ENCODE results near the gene TMEM132C.

TMEM132C gene

GRCh38 chr12:128712622-128713021 lies 445.7 kb downstream of the TMEM132C start:
- no peak for DNase-seq (ENCODE audit: low spot score)

- no peak for DNase-seq (ENCODE audit: low spot score)
Observed at GRCh38 chr12:128715485-128715884, 448.5 kb downstream of the TMEM132C start.

GRCh38 chr12:128724468-128725046 lies 457.6 kb downstream of the TMEM132C start:
- no peak for DNase-seq (ENCODE audit: low spot score)

- no peak for DNase-seq (ENCODE audit: low spot score)
Observed at GRCh38 chr12:128726886-128727285, 459.9 kb downstream of the TMEM132C start.

GRCh38 chr12:128727461-128727860 lies 460.5 kb downstream of the TMEM132C start:
- DNase-seq (ENCODE audit: low spot score) = no peak

- DNase-seq (ENCODE audit: low spot score) = no peak
Observed at GRCh38 chr12:128727999-128728398, 461.0 kb downstream of the TMEM132C start.

GRCh38 chr12:128729628-128730121 lies 462.7 kb downstream of the TMEM132C start:
- DNase-seq (ENCODE audit: low spot score) = no peak

- DNase-seq (ENCODE audit: low spot score) = no peak
Observed at GRCh38 chr12:128734371-128734770, 467.4 kb downstream of the TMEM132C start.

GRCh38 chr12:128737292-128737966 lies 470.5 kb downstream of the TMEM132C start:
- no peak for DNase-seq (ENCODE audit: low spot score)

- no peak for DNase-seq (ENCODE audit: low spot score)
Observed at GRCh38 chr12:128743916-128744315, 476.9 kb downstream of the TMEM132C start.

GRCh38 chr12:128745772-128746689 lies 479.1 kb downstream of the TMEM132C start:
- no peak for DNase-seq (ENCODE audit: low spot score)

GRCh38 chr12:128747441-128747840 lies 480.5 kb downstream of the TMEM132C start:
- no peak for DNase-seq (ENCODE audit: low spot score)

- DNase-seq (ENCODE audit: low spot score) = no peak
Observed at GRCh38 chr12:128752386-128752785, 485.4 kb downstream of the TMEM132C start.

- DNase-seq (ENCODE audit: low spot score) = no peak
Observed at GRCh38 chr12:128753438-128753837, 486.5 kb downstream of the TMEM132C start.

GRCh38 chr12:128754275-128754674 lies 487.3 kb downstream of the TMEM132C start:
- DNase-seq (ENCODE audit: low spot score) = no peak

- no peak for DNase-seq (ENCODE audit: low spot score)
Observed at GRCh38 chr12:128755566-128755965, 488.6 kb downstream of the TMEM132C start.
